22Rv1 (cell line): Measurements from ENCODE around the gene LTK.

Experiments
- CTCF ChIP-seq: fragments of 450-650 bp; IDR thresholded peaks from 2 replicates; pipeline ENCODE4 v1.5.1; 2017; ENCODE audit warnings: mild to moderate bottlenecking
- ZFX ChIP-seq: fragments of 450-650 bp; IDR thresholded peaks from 2 replicates; pipeline ENCODE4 v1.6.1; 2017; ENCODE audit warnings: antibody characterized with exemption, borderline replicate concordance

DNA sequence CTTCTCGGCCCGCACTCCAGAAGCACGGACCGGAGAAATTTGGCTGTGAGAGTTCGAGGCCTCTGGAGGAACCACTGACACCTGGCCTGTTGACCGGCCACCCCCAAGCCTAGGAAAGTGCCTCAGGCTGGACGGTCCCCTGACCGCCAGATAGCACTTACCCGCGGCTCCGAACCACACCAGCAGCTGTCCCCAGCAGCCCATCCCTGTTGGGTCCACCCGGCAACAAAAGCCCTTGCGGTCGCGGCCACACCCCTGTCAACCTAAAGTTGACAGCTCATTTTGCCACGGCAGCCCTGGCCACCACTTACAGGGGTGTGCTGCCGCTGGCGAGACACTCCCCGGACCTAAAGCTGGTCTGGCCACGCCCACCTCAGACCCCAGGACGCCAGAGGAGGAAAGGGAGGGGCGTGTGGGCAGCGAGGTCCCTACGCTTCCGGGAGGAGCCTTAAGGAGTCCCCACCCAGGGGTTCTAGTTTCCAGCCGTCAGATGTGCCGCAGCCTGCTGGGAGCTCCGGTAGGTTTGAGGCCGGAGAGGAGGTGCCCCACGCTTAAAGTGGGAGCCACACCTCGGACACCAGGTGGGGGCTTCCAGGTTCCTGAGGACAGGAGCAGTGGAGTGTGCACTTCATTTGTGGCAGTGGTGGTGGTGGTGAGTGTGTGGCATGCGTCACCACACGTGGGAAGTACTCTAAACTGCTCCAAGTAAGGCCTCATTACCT is at the start of gene LTK:
- TF ChIP-seq CTCF (no peak), ZFX (no peak)
